ENCODE results near the gene SRRD. TPM values are rescaled to one million over a fixed set of nuclear protein-coding genes. Genes with fewer than 3 reads are reported as not detected.

SRRD gene
- total and polyA plus RNA-seq, 8 donors: 4.0 to 64.2 (median 10.0) TPM

DNA sequence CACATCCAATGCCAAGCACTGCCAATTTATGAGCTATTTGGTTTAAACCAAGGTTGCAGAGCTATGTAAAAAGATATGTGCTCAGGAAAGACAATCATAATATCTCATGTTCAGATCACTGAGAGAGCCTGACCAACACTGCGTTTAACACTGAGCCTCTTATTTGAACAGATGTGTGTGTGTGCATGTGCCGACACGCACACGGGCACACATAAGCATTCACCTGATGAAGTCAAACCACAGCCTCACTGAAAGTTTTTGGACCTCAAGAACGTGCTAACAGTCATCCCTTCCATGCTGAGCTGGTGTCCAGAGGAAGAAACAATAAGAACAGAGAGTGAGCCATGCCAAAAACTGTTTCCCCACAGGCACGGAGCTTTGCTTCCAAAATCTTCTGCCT lies 23.5 kb upstream of the SRRD start:
- TF ChIP-seq, protein P1, sequence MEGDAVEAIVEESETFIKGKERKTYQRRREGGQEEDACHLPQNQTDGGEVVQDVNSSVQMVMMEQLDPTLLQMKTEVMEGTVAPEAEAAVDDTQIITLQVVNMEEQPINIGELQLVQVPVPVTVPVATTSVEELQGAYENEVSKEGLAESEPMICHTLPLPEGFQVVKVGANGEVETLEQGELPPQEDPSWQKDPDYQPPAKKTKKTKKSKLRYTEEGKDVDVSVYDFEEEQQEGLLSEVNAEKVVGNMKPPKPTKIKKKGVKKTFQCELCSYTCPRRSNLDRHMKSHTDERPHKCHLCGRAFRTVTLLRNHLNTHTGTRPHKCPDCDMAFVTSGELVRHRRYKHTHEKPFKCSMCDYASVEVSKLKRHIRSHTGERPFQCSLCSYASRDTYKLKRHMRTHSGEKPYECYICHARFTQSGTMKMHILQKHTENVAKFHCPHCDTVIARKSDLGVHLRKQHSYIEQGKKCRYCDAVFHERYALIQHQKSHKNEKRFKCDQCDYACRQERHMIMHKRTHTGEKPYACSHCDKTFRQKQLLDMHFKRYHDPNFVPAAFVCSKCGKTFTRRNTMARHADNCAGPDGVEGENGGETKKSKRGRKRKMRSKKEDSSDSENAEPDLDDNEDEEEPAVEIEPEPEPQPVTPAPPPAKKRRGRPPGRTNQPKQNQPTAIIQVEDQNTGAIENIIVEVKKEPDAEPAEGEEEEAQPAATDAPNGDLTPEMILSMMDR (IDR thresholded peaks at IDR 0.05): no peak
- no peak for TF ChIP-seq EP300 (IDR thresholded peaks at IDR 0.05)
- Histone ChIP-seq H3K4me3 (no peak overlapping the region), H3K36me3 (peaks cover 43 to 93% (median 89%) of the 10 kb centered on the region in 4 donors), H3K4me1 (peaks cover 0 to 12% (median 4%) of the 10 kb centered on the region in 4 donors), H3K9me3 (no peaks in the 10 kb centered on the region), H3K27me3 (no peaks in the 10 kb centered on the region), H3K27ac (no peak overlapping the region)
- no peak for DNase-seq
- WGBS, 5 donors: 76 to 90% (median 87%) methylated on average over 6 of the region's 6 CpGs
- intact Hi-C loops (cut with DNase I; ENCODE audit: low total_unique reads): loop anchor here (5.0 kb wide), 1 partner anchor 63 kb away; no protein-coding TSS in a partner anchor

DNA sequence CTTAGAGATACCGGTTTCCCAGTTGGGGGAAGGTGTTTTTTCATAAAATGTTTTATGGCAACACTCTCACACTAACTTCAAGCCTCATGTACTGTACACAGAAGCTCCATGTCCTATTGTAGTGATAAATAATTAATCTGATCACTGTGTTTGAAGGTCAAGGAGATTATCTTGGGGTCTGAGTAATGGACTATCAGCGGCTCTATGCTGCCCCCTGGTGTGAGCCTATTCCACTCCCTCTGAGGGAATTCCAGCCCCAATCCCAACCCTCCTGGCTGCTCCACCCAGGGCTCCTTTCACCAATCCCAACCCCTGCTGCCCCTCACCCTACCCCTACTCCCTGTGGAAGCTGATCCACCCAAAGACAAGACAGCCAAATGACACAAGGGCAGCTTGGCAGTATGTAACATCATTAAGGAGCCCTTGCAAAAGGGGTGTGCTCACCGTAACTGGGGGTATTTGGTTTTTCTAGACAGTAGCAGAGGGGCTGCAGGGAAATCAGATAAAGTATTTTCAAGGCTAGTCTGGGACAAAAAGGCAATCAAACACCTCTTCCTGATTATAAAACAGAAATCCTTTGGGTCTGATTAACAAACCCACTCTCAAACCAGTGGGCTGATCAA lies 22.4 kb upstream of the SRRD start:
- Histone ChIP-seq H3K4me3 (no peak overlapping the region), H3K27me3 (no peaks in the 10 kb centered on the region), H3K9me3 (no peaks in the 10 kb centered on the region), H3K36me3 (peaks cover 45 to 94% (median 91%) of the 10 kb centered on the region in 4 donors), H3K27ac (no peak overlapping the region), H3K4me1 (peaks cover 0 to 12% (median 4%) of the 10 kb centered on the region in 4 donors)
- intact Hi-C loops (cut with DNase I; ENCODE audit: low total_unique reads): loop anchor here (5.0 kb wide), 1 partner anchor 64 kb away; no protein-coding TSS in a partner anchor
- WGBS, 5 donors: 26 to 33% (median 30%) methylated on average over 3 of the region's 3 CpGs
- TF ChIP-seq EP300 (IDR thresholded peaks at IDR 0.05): no peak
- TF ChIP-seq POLR2A (IDR thresholded peaks at IDR 0.05): no peak
- TF ChIP-seq, protein P1 (IDR thresholded peaks at IDR 0.05): peak in 5 of 7 experiments; percentile 53 to 84 (median 71)
- peak; percentile 71 to 77 for DNase-seq

DNA sequence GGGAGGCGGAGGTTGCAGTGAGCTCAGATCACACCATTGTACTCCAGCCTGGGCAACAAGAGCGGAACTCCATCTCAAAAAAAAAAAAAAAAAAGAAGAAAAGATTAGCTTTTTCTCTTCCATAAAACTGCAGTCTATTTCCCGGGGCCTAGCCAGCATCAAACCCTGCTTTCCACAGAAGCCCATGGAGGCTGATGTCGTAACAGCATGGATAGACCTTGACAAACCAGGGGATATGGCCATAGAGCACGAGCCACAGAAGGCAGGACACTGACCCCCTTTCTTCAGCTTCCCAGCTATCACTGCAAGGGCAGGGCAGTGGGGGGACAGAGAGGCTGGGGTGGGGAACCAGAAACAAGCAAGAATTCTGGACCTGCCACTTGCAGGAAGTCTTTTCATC lies 21.6 kb upstream of the SRRD start:
- Histone ChIP-seq H3K27me3 (no peaks in the 10 kb centered on the region), H3K4me3 (no peak overlapping the region), H3K27ac (no peak overlapping the region), H3K9me3 (no peaks in the 10 kb centered on the region), H3K4me1 (peaks cover 0 to 12% (median 4%) of the 10 kb centered on the region in 4 donors), H3K36me3 (peaks cover 46 to 94% (median 91%) of the 10 kb centered on the region in 4 donors)
- no peak for DNase-seq
- intact Hi-C loops (cut with DNase I; ENCODE audit: low total_unique reads): loop anchor here (5.0 kb wide), 1 partner anchor 65 kb away; no protein-coding TSS in a partner anchor
- 89 to 95% (median 93%) methylated on average over 5 of the region's 5 CpGs for WGBS, 5 donors
- TF ChIP-seq, protein P1 (IDR thresholded peaks at IDR 0.05): no peak
- no peak for TF ChIP-seq POLR2AphosphoS5 (IDR thresholded peaks at IDR 0.05)
- TF ChIP-seq EP300 (IDR thresholded peaks at IDR 0.05): no peak
- TF ChIP-seq POLR2A (IDR thresholded peaks at IDR 0.05): no peak

DNA sequence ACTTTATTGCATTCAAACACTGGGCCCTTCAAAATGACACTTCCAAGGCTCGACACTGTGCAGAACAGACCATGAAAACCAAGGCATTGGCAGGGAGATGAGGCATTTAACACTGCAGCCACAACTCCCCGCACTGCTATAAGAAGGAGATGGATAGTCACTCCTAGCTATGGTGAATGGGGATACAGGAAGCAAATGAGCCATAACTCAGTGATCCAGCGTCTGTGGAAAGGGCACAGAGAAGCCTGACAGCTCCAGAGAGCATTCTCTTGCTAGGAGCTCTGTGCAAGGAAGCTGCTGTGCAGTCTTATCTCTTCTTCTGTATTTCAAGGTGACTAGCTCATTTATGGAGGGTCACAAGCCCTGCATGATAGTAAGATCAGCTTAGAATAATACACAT lies 21.0 kb upstream of the SRRD start:
- H3K9me3 ChIP-seq: no peaks in the 10 kb centered on the region
- no peak overlapping the region for H3K4me3 ChIP-seq
- 81 to 95% (median 90%) methylated on average over 3 of the region's 3 CpGs for WGBS, 5 donors
- intact Hi-C loops (cut with DNase I; ENCODE audit: low total_unique reads): loop anchor here (5.0 kb wide), 1 partner anchor 65 kb away; no protein-coding TSS in a partner anchor
- no peak for DNase-seq
- H3K27ac ChIP-seq: no peak overlapping the region
- H3K27me3 ChIP-seq: no peaks in the 10 kb centered on the region
- H3K4me1 ChIP-seq: peaks cover 0 to 12% (median 4%) of the 10 kb centered on the region in 4 donors
- no peak for TF ChIP-seq POLR2AphosphoS5 (IDR thresholded peaks at IDR 0.05)
- TF ChIP-seq POLR2A (IDR thresholded peaks at IDR 0.05): no peak
- no peak for TF ChIP-seq EP300 (IDR thresholded peaks at IDR 0.05)
- TF ChIP-seq, protein P1 (IDR thresholded peaks at IDR 0.05): no peak
- peaks cover 44 to 94% (median 91%) of the 10 kb centered on the region in 4 donors for H3K36me3 ChIP-seq

All from stomach (tissue), 9 donors.